GM12878 (cell line): ENCODE data around the gene ARL14EP.

Experiments used
- BHLHE40 ChIP-seq, 2 experiments: fragments of 450-650 bp in 1 of 2; IDR thresholded peaks; 2 replicates each; pipeline ENCODE4 v1.6.1; 2011 to 2017; ENCODE audit warnings: low read depth in 2 of 2, borderline replicate concordance in 1 of 2, improper control_type of control experiment in 1 of 2, low read length in 1 of 2, mild to moderate bottlenecking in 1 of 2
- CBFB ChIP-seq: IDR thresholded peaks from 2 replicates; pipeline ENCODE4 v1.6.1; 2016; ENCODE audit warnings: antibody characterized with exemption, low read depth
- CHD2 ChIP-seq: IDR thresholded peaks from 2 replicates; pipeline ENCODE4 v1.6.1; 2011; ENCODE audit warnings: low read depth, low read length, improper control_type of control experiment, borderline replicate concordance
- CTCF ChIP-seq, 3 experiments: IDR thresholded peaks in 2 of 3; conservative IDR thresholded peaks in 1 of 3; 2 replicates each; pipeline ENCODE4 v1.5.1; 2011; ENCODE audit warnings: low read depth in 3 of 3, low read length in 3 of 3, mild to moderate bottlenecking in 3 of 3, control low read depth in 2 of 3, moderate library complexity in 2 of 3, inconsistent platforms in 1 of 3, mixed read lengths in 1 of 3; ENCODE audit not compliant: control insufficient read depth in 2 of 3, insufficient read depth in 1 of 3; ENCODE audit errors: extremely low read depth in 1 of 3
- EGR1 ChIP-seq, 2 experiments: IDR thresholded peaks; 1 replicate in 1 of 2; 2 replicates in 1 of 2; pipeline ENCODE4 v1.6.1; 2011 to 2012; ENCODE audit warnings: low read depth in 2 of 2, low read length in 2 of 2, borderline replicate concordance in 1 of 2, mild to moderate bottlenecking in 1 of 2, moderate library complexity in 1 of 2
- GATAD2B ChIP-seq: fragments of 450-650 bp; conservative IDR thresholded peaks from 2 replicates; pipeline ENCODE4 v1.6.1; 2017; ENCODE audit warnings: low read depth, mild to moderate bottlenecking, moderate library complexity
- NR2C1 ChIP-seq: fragments of 450-650 bp; IDR thresholded peaks from 2 replicates; pipeline ENCODE4 v1.6.1; 2017; ENCODE audit warnings: antibody characterized with exemption, mild to moderate bottlenecking, moderate library complexity
- POLR2AphosphoS5 ChIP-seq: IDR thresholded peaks from 2 replicates; pipeline ENCODE4 v1.6.1; 2011; ENCODE audit warnings: mild to moderate bottlenecking, low read length, inconsistent platforms
- SIX5 ChIP-seq: IDR thresholded peaks from 2 replicates; pipeline ENCODE4 v1.6.1; 2011; ENCODE audit warnings: mild to moderate bottlenecking, low read depth, low read length, moderate library complexity; ENCODE audit not compliant: severe bottlenecking
- SREBF2 ChIP-seq: IDR thresholded peaks from 2 replicates; pipeline ENCODE4 v1.6.1; 2012; ENCODE audit warnings: mild to moderate bottlenecking, low read length
- ZNF274 ChIP-seq: IDR thresholded peaks from one replicate; pipeline ENCODE4 v1.8.0; 2011; ENCODE audit not compliant: insufficient read length, insufficient read depth
- ZSCAN29 ChIP-seq: fragments of 450-650 bp; IDR thresholded peaks from 2 replicates; pipeline ENCODE4 v1.6.1; 2017; ENCODE audit warnings: mild to moderate bottlenecking, moderate library complexity

DNA sequence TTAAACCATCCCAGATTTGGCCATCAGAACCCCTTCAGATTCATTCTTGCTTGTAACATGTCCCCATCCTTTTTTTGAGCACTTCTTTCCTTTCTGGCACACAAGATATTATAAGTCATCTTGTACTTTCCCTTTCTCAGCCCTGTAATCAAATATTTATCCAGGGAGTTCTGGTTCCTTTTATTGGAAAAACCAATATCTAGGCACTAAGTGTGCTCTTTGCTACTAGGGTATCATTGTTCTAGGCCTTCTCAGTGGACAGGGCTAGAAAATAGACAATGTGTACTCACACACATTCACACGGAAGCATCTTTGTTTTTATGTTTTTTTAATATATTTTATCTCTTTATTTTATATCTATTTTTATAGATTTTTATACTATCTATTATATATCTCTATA lies 47.3 kb downstream of the ARL14EP start:
- TF ChIP-seq SREBF2 (no peak), CTCF (IDR thresholded peaks at IDR 0.05 in 2 of 3, conservative IDR thresholded peaks at IDR 0.05 in 1 of 3; ENCODE audit: control insufficient read depth in 2 of 3, extremely low read depth in 1 of 3, insufficient read depth in 1 of 3, low read depth in 3 of 3, low read length in 3 of 3) (no peak), ZSCAN29 (no peak), CBFB (no peak), GATAD2B (no peak), CHD2 (no peak), NR2C1 (no peak), ZNF274 (no peak), SIX5 (no peak), EGR1 (IDR thresholded peaks at IDR 0.05; ENCODE audit: borderline replicate concordance in 1 of 2, low read depth in 2 of 2, low read length in 2 of 2) (no peak), BHLHE40 (IDR thresholded peaks at IDR 0.05; ENCODE audit: borderline replicate concordance in 1 of 2, low read depth in 2 of 2, low read length in 1 of 2) (no peak), POLR2AphosphoS5 (no peak)
